HG03432 (cell line): ENCODE results near the gene CD46.

Source experiments
- ATAC-seq: cut with Tn5 transposase; IDR thresholded peaks from one replicate; pipeline ENCODE4 v1.9.1; 2021; ENCODE audit warnings: mild to moderate bottlenecking, moderate library complexity; ENCODE audit not compliant: unreplicated experiment

Gene CD46

GRCh38 chr1:207794861-207795260, 43.0 kb downstream of the CD46 start:
- ATAC-seq: no peak

DNA sequence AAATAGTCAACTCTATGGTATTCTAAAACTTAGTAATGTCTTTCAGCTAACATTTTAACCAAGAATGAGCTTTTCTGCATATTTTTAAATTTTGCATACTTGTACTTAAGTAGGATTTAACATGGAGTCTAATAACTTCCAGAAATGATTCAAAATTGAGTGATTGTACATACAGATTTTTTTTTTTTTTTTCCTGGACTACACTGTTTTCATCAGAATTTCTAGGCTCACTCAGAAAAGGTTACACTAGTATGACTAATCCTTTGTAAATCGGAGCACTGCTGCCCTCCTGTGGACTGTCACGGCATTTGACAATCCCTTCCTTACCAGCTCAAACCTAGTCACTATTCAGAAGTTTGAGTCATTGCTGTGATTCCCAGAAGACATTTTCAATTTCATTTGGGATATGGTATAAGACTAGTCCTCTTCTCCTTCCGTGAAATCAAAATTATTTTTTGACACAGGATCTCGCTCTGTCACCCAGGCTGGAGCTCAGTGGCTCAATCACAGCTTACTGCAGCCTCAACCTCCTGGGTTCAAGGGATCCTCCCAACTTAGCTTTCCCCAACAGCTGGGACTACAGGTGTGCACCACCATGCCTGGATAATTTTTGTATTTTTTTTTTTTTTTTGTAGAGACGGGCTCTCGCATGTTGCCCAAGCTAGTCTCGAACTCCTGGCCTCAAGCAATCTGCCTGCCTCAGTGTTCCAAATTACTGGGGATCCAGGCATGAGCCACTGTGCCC, 45.5 kb downstream of the CD46 start:
- peak; percentile 84 for ATAC-seq

- no peak for ATAC-seq
Measured at GRCh38 chr1:207798847-207799246, 47.0 kb downstream of the CD46 start.

DNA sequence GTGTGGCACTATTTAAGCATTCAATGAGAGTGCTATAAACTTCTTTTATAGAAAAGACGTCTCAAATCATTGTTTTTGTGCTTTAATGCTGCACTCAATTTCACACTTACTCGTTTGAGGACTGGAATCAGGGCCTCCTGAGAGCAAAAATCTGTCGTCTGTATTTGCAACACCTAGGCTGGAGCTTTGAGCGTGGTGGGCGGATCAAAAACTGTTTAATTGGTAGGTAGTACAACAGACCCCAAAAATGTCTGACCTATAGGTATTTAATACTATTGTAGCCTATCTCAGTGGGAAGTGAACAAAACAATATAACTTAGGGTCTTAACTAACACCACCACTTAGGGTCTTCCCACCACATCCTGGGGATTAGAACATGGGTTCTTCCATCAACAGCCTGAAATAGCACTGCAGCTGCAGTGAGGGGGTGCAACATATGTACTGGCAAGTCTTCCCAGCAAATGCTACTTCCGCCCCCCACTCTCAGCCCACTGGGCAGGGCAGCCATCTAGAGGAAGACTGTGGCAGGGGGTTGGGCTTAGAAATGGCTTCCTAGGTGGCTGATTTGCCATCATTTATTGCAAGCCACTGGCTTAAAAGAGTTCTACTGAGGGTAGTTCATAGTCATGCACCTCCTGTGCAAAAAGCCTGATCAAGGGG, 48.3 kb downstream of the CD46 start:
- no peak for ATAC-seq

DNA sequence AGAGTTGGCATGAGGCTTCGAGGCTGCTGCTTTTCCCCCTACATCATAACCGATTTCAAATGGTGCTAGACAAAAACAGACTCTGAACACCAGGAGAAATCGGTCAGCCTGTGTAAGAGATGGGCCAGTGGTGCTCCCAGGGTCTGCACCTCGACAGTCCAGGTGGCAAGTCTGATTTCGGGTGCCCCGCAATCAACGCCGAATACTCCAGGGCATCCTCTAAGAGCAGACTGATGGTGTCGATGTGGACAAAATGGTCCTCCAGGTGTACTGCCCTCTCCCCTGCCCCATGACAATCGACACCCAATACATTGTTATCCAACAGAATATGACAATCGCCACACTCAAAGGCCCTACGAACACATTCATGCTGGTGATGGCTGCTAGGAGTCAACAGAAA, 50.0 kb downstream of the CD46 start:
- no peak for ATAC-seq

DNA sequence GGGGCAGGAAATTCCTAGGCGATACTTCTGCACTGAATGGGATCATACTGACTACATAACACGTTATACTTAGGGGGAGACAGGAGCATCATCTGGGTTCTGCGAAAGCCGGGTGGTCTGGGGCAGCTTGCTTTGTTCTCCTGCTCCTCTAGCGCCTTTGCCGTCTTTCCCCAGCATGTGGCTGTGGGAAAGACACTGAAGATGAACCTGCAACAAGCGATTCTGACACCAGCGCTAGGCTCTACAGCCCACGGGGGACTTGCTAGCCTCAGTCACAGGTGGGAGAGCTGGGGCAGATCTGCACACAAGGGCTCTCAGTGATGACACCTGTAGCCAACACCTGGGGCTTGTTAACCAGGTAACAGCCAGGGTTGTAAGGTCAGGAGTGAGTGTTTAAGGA, 51.8 kb downstream of the CD46 start:
- ATAC-seq: no peak

- ATAC-seq: no peak
Measured at GRCh38 chr1:207804721-207805468, 53.0 kb downstream of the CD46 start.

- no peak for ATAC-seq
Measured at GRCh38 chr1:207805841-207806421, 54.1 kb downstream of the CD46 start.

DNA sequence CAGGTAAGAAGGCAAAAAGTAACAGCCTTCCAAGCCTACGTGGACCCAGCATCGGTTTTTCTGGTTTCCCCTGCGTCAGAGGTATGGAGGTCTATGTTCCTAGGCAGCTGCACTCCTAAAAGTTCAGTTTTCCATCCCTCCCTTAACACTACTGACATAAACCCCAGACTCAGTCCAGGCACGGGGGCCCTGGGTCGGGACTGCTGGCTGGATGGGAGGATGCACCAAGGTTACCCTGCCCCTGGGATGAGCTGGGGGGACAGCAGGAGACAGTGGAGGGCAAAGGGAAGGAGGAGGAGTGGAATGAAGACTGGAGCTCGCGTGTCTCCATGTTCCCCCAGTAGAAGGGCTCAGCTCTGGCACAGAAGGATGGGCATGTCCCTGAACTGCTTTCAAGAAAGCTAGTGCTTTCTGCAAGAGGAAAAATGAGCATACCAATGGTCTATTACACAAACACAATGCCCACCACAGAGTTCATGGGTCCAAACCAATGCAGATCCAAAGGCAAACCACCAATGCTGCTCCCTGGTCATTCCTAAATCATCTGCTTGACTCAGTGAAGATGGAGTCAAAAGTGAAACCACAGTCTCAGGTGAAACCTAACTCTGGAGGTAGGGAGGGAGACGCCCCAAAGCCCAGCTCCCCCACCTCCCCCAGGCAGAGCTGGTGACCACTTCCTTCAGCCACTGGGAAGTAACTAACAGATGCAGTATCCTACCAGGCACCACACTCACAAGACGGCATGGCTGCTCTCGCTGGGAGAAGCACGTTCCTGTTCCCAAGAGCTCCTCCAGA, 54.9 kb downstream of the CD46 start:
- ATAC-seq: no peak

DNA sequence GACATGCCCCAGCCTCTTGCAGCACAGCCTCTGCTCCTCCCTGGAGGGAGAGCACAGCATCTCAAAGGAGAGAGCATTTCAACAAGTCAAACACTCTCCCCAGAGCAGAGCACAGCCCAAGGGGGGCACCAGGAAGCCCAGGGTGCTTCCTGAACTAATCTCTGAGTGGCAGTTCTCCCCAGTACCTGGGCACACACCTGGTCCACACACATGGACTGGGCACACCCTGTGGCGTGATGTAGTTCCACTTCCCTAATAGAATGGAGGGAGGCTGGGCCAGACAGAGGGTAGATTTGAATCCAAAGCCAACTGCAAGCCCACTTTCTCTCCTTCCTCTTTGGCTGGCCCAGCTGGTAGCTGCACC, 55.5 kb downstream of the CD46 start:
- no peak for ATAC-seq

- ATAC-seq: no peak
Measured at GRCh38 chr1:207807690-207808321, 56.0 kb downstream of the CD46 start.

- no peak for ATAC-seq
Measured at GRCh38 chr1:207808322-207808705, 56.5 kb downstream of the CD46 start.

- no peak for ATAC-seq
Measured at GRCh38 chr1:207808911-207809555, 57.2 kb downstream of the CD46 start.

- ATAC-seq: no peak
Measured at GRCh38 chr1:207810173-207810572, 58.3 kb downstream of the CD46 start.

GRCh38 chr1:207810606-207811295, 58.9 kb downstream of the CD46 start:
- no peak for ATAC-seq

GRCh38 chr1:207811319-207811718, 59.5 kb downstream of the CD46 start:
- no peak for ATAC-seq

DNA sequence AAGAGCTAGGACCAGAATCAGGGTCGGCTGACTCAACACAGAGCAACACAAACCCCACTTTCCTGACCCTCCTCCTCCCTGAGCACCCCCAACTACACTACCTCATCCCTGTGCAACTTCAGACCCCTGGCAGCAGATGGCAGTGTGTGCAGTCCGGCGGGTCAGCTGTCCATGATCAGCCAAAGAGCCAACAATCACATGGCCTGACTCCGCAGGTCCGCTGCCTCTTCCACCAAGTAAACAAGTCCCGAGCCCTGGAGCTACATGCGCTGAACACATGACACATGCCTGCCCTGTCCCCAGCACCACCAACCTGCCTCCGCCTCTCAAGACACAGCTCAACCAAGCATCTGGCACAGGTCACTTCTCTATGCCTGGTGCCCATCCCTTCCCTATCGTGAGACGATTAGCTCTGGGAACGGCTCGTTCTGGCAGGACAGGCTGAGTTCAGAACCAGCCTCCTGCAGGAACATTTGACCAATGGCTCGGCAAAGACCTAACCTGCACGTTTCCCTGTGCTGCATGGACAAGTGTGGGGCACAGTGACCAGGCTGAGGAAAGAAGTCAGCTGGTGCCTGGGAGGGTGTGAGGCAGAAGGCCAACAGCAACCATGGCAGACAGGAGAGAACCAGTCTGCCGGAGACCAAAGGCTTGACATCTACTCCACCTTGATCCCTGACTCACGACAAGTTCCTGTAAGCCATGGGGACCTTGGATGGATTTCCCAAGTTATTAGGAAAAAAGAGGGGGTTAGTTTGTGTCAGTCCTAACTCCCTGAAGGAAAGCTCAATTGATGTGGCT, 60.3 kb downstream of the CD46 start:
- no peak for ATAC-seq

DNA sequence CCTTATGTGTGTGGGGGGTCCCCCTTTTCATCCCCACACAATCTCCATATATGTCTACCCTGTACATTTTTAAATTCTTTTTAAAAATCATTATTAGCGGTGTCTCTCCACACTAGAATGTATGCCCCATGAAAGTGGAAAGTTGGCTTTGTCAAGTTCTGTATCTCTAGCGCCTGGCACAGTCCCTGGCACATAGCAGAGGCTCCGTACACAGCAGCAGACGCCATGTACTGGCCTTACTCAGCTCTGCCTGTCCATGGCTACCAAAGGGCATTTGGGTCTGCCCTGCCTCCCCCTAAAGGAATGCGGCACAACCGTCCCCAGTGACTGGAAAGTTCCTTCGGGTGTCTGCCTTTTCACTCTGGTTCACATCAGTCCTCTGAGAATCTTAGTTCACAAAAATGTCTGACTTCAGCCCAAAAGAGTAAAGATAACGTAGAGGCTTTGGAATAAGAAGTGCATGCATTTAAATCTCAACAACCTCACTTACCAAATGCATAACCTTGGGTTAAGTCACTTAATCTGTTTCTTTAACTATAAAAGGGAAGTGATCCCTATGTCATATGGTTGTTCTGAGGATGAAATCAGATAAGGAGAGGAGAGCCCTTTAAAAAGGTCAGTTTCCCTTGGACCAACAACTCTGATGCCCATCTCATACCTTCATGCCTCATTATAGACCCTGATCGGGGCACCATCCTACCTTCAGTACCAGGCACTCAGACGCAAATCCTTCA, 61.1 kb downstream of the CD46 start:
- no peak for ATAC-seq
